ENCODE results near the gene KCNJ13.

KCNJ13 gene

GRCh38 chr2:232800166-232800565 lies 23.8 kb upstream of the KCNJ13 start:
- TF ChIP-seq CTCF (IDR thresholded peaks at IDR 0.05; ENCODE audit: insufficient read depth, low read depth, low read length, missing control alignments), result no peak
- DNase-seq (ENCODE audit: low read depth), result no peak
- H3K4me3 ChIP-seq (ENCODE audit: low read depth, low read length), result no peak overlapping the region

- H3K4me3 ChIP-seq (ENCODE audit: low read depth, low read length), result no peak overlapping the region
- no peak for TF ChIP-seq CTCF (IDR thresholded peaks at IDR 0.05; ENCODE audit: insufficient read depth, low read depth, low read length, missing control alignments)
- no peak for DNase-seq (ENCODE audit: low read depth)
Observed at GRCh38 chr2:232798187-232798586, 21.8 kb upstream of the KCNJ13 start.

GRCh38 chr2:232795920-232796319 lies 19.6 kb upstream of the KCNJ13 start:
- TF ChIP-seq CTCF (IDR thresholded peaks at IDR 0.05; ENCODE audit: insufficient read depth, low read depth, low read length, missing control alignments), result no peak
- DNase-seq (ENCODE audit: low read depth), result no peak
- H3K4me3 ChIP-seq (ENCODE audit: low read depth, low read length), result no peak overlapping the region

GRCh38 chr2:232794981-232795380 lies 18.6 kb upstream of the KCNJ13 start:
- DNase-seq (ENCODE audit: low read depth), result no peak
- TF ChIP-seq CTCF (IDR thresholded peaks at IDR 0.05; ENCODE audit: insufficient read depth, low read depth, low read length, missing control alignments), result no peak
- H3K4me3 ChIP-seq (ENCODE audit: low read depth, low read length), result no peak overlapping the region

- no peak overlapping the region for H3K4me3 ChIP-seq (ENCODE audit: low read depth, low read length)
- DNase-seq (ENCODE audit: low read depth), result no peak
- TF ChIP-seq CTCF (IDR thresholded peaks at IDR 0.05; ENCODE audit: insufficient read depth, low read depth, low read length, missing control alignments), result no peak
Observed at GRCh38 chr2:232793271-232793670, 16.9 kb upstream of the KCNJ13 start.

- no peak for TF ChIP-seq CTCF (IDR thresholded peaks at IDR 0.05; ENCODE audit: insufficient read depth, low read depth, low read length, missing control alignments)
- no peak for DNase-seq (ENCODE audit: low read depth)
- H3K4me3 ChIP-seq (ENCODE audit: low read depth, low read length), result no peak overlapping the region
Observed at GRCh38 chr2:232791518-232791917, 15.2 kb upstream of the KCNJ13 start.

- no peak for DNase-seq (ENCODE audit: low read depth)
- no peak for TF ChIP-seq CTCF (IDR thresholded peaks at IDR 0.05; ENCODE audit: insufficient read depth, low read depth, low read length, missing control alignments)
- no peak overlapping the region for H3K4me3 ChIP-seq (ENCODE audit: low read depth, low read length)
Observed at GRCh38 chr2:232789082-232789481, 12.7 kb upstream of the KCNJ13 start.

Data from GM12865 (cell line).